Mesenchymal stem cell (in vitro differentiated cells and primary cell): ENCODE measurements around the gene SLCO2A1.

Experiments
- DNase-seq: peaks from one replicate; pipeline ENCODE4 v3.0.0-alpha.2; 2013
- H2AFZ ChIP-seq: one replicate; pipeline ENCODE4 v1.6.1; 2013; ENCODE audit warnings: low read depth, mild to moderate bottlenecking, control low read depth, inconsistent platforms, low read length, moderate library complexity
- H2AK5ac ChIP-seq: 2 replicates; pipeline ENCODE4 v1.6.1; 2013; ENCODE audit warnings: low read length, moderate library complexity, mild to moderate bottlenecking, inconsistent platforms; ENCODE audit not compliant: severe bottlenecking
- H2BK120ac ChIP-seq: one replicate; pipeline ENCODE4 v1.6.1; 2013; ENCODE audit warnings: low read depth, mild to moderate bottlenecking, inconsistent platforms, low read length, moderate library complexity
- H2BK12ac ChIP-seq, 2 experiments: one replicate each; pipeline ENCODE4 v1.6.1; 2013; ENCODE audit warnings: inconsistent platforms in 2 of 2, low read length in 2 of 2, mild to moderate bottlenecking in 2 of 2, moderate library complexity in 2 of 2, control low read depth in 1 of 2
- H2BK15ac ChIP-seq: one replicate; pipeline ENCODE4 v1.6.1; 2013; ENCODE audit warnings: mild to moderate bottlenecking, low read depth, inconsistent platforms; ENCODE audit not compliant: poor library complexity, severe bottlenecking
- H2BK5ac ChIP-seq: 2 replicates; pipeline ENCODE4 v1.6.1; 2013; ENCODE audit warnings: low read depth, mild to moderate bottlenecking, low read length, control low read depth, inconsistent platforms; ENCODE audit not compliant: poor library complexity, severe bottlenecking
- H3K14ac ChIP-seq, 2 experiments: one replicate each; pipeline ENCODE4 v1.6.1; 2013; ENCODE audit warnings: inconsistent platforms in 2 of 2, low read length in 2 of 2, control low read depth in 1 of 2, mild to moderate bottlenecking in 1 of 2, moderate library complexity in 1 of 2
- H3K18ac ChIP-seq, 2 experiments: one replicate each; pipeline ENCODE4 v1.6.1; 2013; ENCODE audit warnings: inconsistent platforms in 2 of 2, low read length in 2 of 2, control low read depth in 1 of 2, low read depth in 1 of 2, mild to moderate bottlenecking in 1 of 2
- H3K23ac ChIP-seq, 2 experiments: one replicate each; pipeline ENCODE4 v1.6.1; 2013; ENCODE audit warnings: inconsistent platforms in 2 of 2, low read length in 2 of 2, mild to moderate bottlenecking in 2 of 2, moderate library complexity in 2 of 2, control low read depth in 1 of 2
- H3K27ac ChIP-seq: 2 replicates; pipeline ENCODE4 v1.5.1; 2013; ENCODE audit warnings: mild to moderate bottlenecking, moderate library complexity, low read length, control low read depth, inconsistent platforms; ENCODE audit not compliant: poor library complexity, severe bottlenecking
- H3K27me3 ChIP-seq, 2 experiments: 2 replicates each; pipeline versions ENCODE4 v1.6.1 to v1.7.0; 2013; ENCODE audit warnings: low read length in 2 of 2, mild to moderate bottlenecking in 2 of 2, moderate library complexity in 2 of 2, control low read depth in 1 of 2, inconsistent platforms in 1 of 2; ENCODE audit not compliant: control insufficient read depth in 1 of 2, insufficient read depth in 1 of 2
- H3K36me3 ChIP-seq, 2 experiments: 2 replicates each; pipeline versions ENCODE4 v1.6.1 to v1.7.0; 2013; ENCODE audit warnings: low read length in 2 of 2, control low read depth in 1 of 2, inconsistent platforms in 1 of 2, low read depth in 1 of 2, mild to moderate bottlenecking in 1 of 2; ENCODE audit not compliant: insufficient read depth in 2 of 2, control insufficient read depth in 1 of 2
- H3K4ac ChIP-seq, 2 experiments: one replicate each; pipeline ENCODE4 v1.6.1; 2013; ENCODE audit warnings: inconsistent platforms in 2 of 2, low read length in 2 of 2, mild to moderate bottlenecking in 2 of 2, moderate library complexity in 2 of 2, control low read depth in 1 of 2, low read depth in 1 of 2
- H3K4me1 ChIP-seq: 2 replicates; pipeline ENCODE4 v1.6.1; 2013; ENCODE audit warnings: low read depth, low read length, control low read depth; ENCODE audit not compliant: control insufficient read depth, insufficient read depth
- H3K4me2 ChIP-seq: 2 replicates; pipeline ENCODE4 v1.6.1; 2013; ENCODE audit warnings: low read length, mild to moderate bottlenecking, inconsistent platforms; ENCODE audit not compliant: poor library complexity, severe bottlenecking
- H3K4me3 ChIP-seq, 2 experiments: 2 replicates each; pipeline versions ENCODE4 v1.5.1 to v1.7.0; 2013; ENCODE audit warnings: low read length in 2 of 2, mild to moderate bottlenecking in 2 of 2, control low read depth in 1 of 2, low read depth in 1 of 2; ENCODE audit not compliant: insufficient read depth in 1 of 2
- H3K79me1 ChIP-seq: replicated peaks from 2 replicates; pipeline ENCODE4 v1.6.1; 2013; ENCODE audit warnings: mild to moderate bottlenecking, control low read depth, low read length, inconsistent platforms; ENCODE audit not compliant: poor library complexity, severe bottlenecking
- H3K9ac ChIP-seq: 2 replicates; pipeline ENCODE4 v1.7.0; 2013; ENCODE audit warnings: mild to moderate bottlenecking, low read length, moderate library complexity
- H3K9me3 ChIP-seq: 2 replicates; pipeline ENCODE4 v1.7.0; 2013; ENCODE audit warnings: mild to moderate bottlenecking, low read length; ENCODE audit not compliant: control insufficient read depth
- H4K8ac ChIP-seq: one replicate; pipeline ENCODE4 v1.6.1; 2013; ENCODE audit warnings: inconsistent platforms, mild to moderate bottlenecking, low read length, moderate library complexity
- H4K91ac ChIP-seq: one replicate; pipeline ENCODE4 v1.6.1; 2013; ENCODE audit warnings: mild to moderate bottlenecking, low read length, inconsistent platforms
- WGBS: methylation state at CpG from one replicate; pipeline ENCODE4 v1.1.7; 2013; ENCODE audit warnings: mixed read lengths; 5-methylcytosine and 5-hydroxymethylcytosine counted together

Gene SLCO2A1

DNA sequence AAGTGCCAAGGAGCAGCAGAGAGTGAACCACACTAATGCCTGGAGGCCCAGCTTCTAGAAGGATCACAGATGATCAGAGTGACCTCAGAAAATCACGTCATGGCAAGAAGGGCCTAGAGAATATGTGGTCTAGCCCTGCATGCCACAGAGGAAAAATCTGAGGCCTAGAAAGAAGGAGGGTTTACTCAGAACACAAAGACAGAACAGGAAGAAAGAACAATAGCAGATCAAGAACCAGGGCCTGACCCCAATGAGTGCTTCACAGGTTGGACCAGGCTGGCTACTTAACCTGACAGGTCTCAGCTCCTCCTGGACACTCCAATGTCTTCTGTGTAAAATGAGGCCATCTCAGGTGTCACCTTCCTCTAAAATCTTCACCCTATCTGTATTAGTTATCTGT lies 148.2 kb downstream of the SLCO2A1 start:
- no peak overlapping the region for H3K14ac ChIP-seq
- H3K9ac ChIP-seq = no peak overlapping the region
- H4K8ac ChIP-seq = no peak overlapping the region
- no peak overlapping the region for H2AK5ac ChIP-seq
- no peak overlapping the region for H2BK12ac ChIP-seq
- no peak overlapping the region for H3K27ac ChIP-seq
- no peak overlapping the region for H3K4me2 ChIP-seq
- H2BK120ac ChIP-seq = no peak overlapping the region
- WGBS = 65% methylated on average over 1 of the region's 1 CpG
- H2BK15ac ChIP-seq = no peak overlapping the region
- H3K27me3 ChIP-seq = peaks cover 28 to 36% of the 10 kb centered on the region in 2 experiments
- no peaks in the 10 kb centered on the region for H3K79me1 ChIP-seq
- H3K9me3 ChIP-seq = peaks cover 3% of the 10 kb centered on the region
- H3K4ac ChIP-seq = no peak overlapping the region
- H4K91ac ChIP-seq = no peak overlapping the region
- no peak overlapping the region for H3K18ac ChIP-seq
- no peak overlapping the region for H2AFZ ChIP-seq
- DNase-seq = no peak
- H2BK5ac ChIP-seq = no peak overlapping the region
- no peak overlapping the region for H3K23ac ChIP-seq
- no peaks in the 10 kb centered on the region for H3K36me3 ChIP-seq
- no peak overlapping the region for H3K4me3 ChIP-seq
- no peaks in the 10 kb centered on the region for H3K4me1 ChIP-seq

DNA sequence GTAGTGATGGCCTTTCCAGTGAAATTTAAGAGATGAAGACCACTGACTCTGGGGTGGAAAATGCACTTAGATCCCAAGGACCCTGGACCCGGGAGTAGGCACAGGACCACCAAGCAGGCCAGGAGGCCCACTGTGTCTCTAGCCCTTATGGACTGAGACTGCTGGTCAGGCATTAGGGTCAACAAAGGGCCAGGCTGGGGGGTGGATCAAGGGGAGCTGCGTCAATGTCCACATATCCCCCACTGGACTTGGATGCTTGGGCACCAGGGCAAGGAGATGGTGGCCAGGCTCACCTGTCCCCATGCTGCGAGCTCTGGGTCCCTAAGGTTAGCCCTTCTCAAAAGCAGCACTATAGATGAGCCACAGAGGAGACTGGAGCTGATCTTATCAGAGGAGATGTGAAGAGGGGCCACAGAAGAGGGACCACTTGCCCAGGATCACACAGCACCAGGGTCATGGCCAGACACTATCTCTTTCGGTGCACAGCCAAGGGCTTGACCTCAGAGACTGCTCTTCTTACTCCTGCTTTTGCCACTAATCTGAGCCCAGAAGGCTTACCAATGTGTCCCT lies 148.8 kb downstream of the SLCO2A1 start:
- peaks cover 24 to 31% of the 10 kb centered on the region in 2 experiments for H3K27me3 ChIP-seq
- no peak overlapping the region for H2BK15ac ChIP-seq
- H3K27ac ChIP-seq = no peak overlapping the region
- no peak overlapping the region for H2AK5ac ChIP-seq
- H2BK12ac ChIP-seq = no peak overlapping the region
- WGBS = 78% methylated on average over 4 of the region's 4 CpGs
- H3K18ac ChIP-seq = no peak overlapping the region
- H3K4me2 ChIP-seq = no peak overlapping the region
- peaks cover 3% of the 10 kb centered on the region for H3K9me3 ChIP-seq
- no peak overlapping the region for H3K23ac ChIP-seq
- no peak overlapping the region for H3K4me3 ChIP-seq
- H3K14ac ChIP-seq = no peak overlapping the region
- no peak overlapping the region for H4K8ac ChIP-seq
- no peak overlapping the region for H2BK5ac ChIP-seq
- no peak overlapping the region for H2BK120ac ChIP-seq
- no peak overlapping the region for H2AFZ ChIP-seq
- no peak overlapping the region for H3K9ac ChIP-seq
- H3K36me3 ChIP-seq = no peaks in the 10 kb centered on the region
- no peaks in the 10 kb centered on the region for H3K4me1 ChIP-seq
- H4K91ac ChIP-seq = no peak overlapping the region
- DNase-seq = no peak
- no peaks in the 10 kb centered on the region for H3K79me1 ChIP-seq
- no peak overlapping the region for H3K4ac ChIP-seq

DNA sequence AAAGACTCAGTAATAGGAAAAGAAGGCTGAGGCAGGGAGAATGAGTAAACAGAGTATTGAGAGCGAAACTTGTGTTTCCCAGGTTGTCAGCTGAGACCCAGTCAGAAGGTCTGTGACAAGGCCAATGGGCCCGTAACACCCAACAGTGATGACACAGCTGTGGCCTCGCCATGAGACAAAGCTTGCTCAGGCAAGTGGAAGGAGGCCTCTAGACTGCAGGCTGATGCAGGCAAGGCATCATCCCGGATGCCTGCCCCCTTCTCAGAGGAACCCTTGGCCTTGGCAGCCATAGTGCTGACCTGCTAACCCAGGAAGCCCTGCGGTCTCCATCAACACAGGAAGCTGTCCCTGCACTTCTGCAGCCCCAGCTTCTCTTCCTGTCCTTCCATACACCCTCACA lies 149.4 kb downstream of the SLCO2A1 start:
- H3K4me3 ChIP-seq = no peak overlapping the region
- peaks cover 3% of the 10 kb centered on the region for H3K9me3 ChIP-seq
- H3K18ac ChIP-seq = no peak overlapping the region
- whole genome bisulfite sequencing = 73% methylated on average over 5 of the region's 5 CpGs
- no peak for DNase-seq
- no peak overlapping the region for H3K9ac ChIP-seq
- H3K27me3 ChIP-seq = peaks cover 19 to 26% of the 10 kb centered on the region in 2 experiments
- no peak overlapping the region for H3K14ac ChIP-seq
- H3K36me3 ChIP-seq = no peaks in the 10 kb centered on the region
- no peak overlapping the region for H2BK5ac ChIP-seq
- no peak overlapping the region for H3K4me2 ChIP-seq
- H2AFZ ChIP-seq = no peak overlapping the region
- no peaks in the 10 kb centered on the region for H3K79me1 ChIP-seq
- no peak overlapping the region for H2BK12ac ChIP-seq
- H3K4ac ChIP-seq = no peak overlapping the region
- H3K27ac ChIP-seq = no peak overlapping the region
- no peaks in the 10 kb centered on the region for H3K4me1 ChIP-seq
- H4K8ac ChIP-seq = no peak overlapping the region
- no peak overlapping the region for H2BK15ac ChIP-seq
- H2AK5ac ChIP-seq = no peak overlapping the region
- no peak overlapping the region for H4K91ac ChIP-seq
- no peak overlapping the region for H2BK120ac ChIP-seq
- no peak overlapping the region for H3K23ac ChIP-seq

DNA sequence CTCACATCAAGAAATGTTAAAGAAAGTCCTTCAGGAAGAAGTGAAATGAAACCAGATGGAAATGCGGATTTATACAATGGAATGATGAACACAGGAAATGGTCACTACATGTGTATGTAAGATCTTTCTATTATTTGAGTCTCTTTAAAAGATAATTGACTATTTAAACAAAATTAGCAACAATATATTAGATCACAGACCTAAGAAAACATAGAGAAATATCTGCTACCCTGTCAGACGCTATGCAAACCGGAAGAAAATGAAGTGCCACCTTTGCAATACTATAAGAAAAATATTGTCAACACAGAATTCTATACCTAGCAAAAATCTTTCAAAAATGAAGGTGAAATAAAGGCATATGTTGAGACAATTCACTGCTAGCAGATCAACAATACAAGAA lies 151.2 kb downstream of the SLCO2A1 start:
- Histone ChIP-seq H3K9me3 (peaks cover 3% of the 10 kb centered on the region), H2AK5ac (no peak overlapping the region), H3K4me1 (no peaks in the 10 kb centered on the region), H3K14ac (no peak overlapping the region), H4K91ac (no peak overlapping the region), H4K8ac (no peak overlapping the region), H2BK15ac (no peak overlapping the region), H3K4ac (no peak overlapping the region), H3K4me3 (no peak overlapping the region), H3K27me3 (peaks cover 2 to 8% of the 10 kb centered on the region in 2 experiments), H3K18ac (no peak overlapping the region), H3K36me3 (no peaks in the 10 kb centered on the region), H3K27ac (no peak overlapping the region), H2BK12ac (no peak overlapping the region), H3K9ac (no peak overlapping the region), H2BK5ac (no peak overlapping the region), H3K4me2 (no peak overlapping the region), H3K23ac (no peak overlapping the region), H2BK120ac (no peak overlapping the region), H2AFZ (no peak overlapping the region), H3K79me1 (no peaks in the 10 kb centered on the region)
- WGBS = 90% methylated on average over 2 of the region's 3 CpGs
- no peak for DNase-seq
